Mesodermal cell (in vitro differentiated cells): Measurements from ENCODE around the gene IFI16.
"Not testable (repeated sequence)": the region's sequence is repeated elsewhere in the genome, so short reads cannot be mapped to it uniquely, and the experiment has no call there.

Experiments
- H3K27ac ChIP-seq: 2 replicates; pipeline ENCODE4 v1.7.0; 2013; ENCODE audit warnings: mild to moderate bottlenecking, low read depth, low read length, moderate library complexity; ENCODE audit not compliant: severe bottlenecking
- H3K36me3 ChIP-seq: 2 replicates; pipeline ENCODE4 v1.7.1; 2013; ENCODE audit warnings: mild to moderate bottlenecking, low read length, moderate library complexity; ENCODE audit not compliant: control insufficient read depth, insufficient read depth
- H3K4me1 ChIP-seq: one replicate; pipeline ENCODE4 v1.7.1; 2013; ENCODE audit warnings: mild to moderate bottlenecking, low read length; ENCODE audit not compliant: insufficient read depth, control insufficient read depth, poor library complexity, severe bottlenecking
- H3K4me3 ChIP-seq: 2 replicates; pipeline ENCODE4 v1.7.0; 2013; ENCODE audit warnings: low read length, control low read depth, mild to moderate bottlenecking; ENCODE audit not compliant: insufficient read depth, poor library complexity, severe bottlenecking; ENCODE audit errors: extremely low read depth
- H3K9me3 ChIP-seq: 2 replicates; pipeline ENCODE4 v1.7.1; 2013; ENCODE audit warnings: mild to moderate bottlenecking, low read length, moderate library complexity; ENCODE audit not compliant: control insufficient read depth
- WGBS, 2 experiments: methylation state at CpG; one replicate each; pipeline ENCODE4 v1.1.5; 2013; ENCODE audit warnings: missing lambda C conversion rate in 2 of 2; ENCODE audit not compliant: insufficient coverage in 2 of 2; 5-methylcytosine and 5-hydroxymethylcytosine counted together

IFI16 gene

DNA sequence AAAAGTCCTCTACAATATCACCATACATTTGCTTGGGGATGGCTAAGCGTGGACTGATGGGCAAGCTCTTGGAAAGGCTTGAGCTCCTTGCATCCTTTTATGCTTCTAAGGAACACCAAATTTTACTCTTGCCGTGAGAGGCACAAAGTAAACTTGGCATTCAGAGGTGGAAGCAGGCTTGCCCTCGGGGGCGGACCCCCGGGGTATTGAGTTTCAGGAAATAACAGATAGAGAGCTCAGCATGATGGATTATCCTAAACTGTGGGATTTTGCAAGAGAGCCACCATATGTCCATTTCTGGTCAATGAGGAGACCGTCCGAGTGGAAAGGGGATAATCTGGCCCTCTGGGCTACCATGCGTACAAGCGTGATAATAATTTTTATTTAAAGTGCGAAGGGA, 14.0 kb downstream of the IFI16 start:
- Histone ChIP-seq H3K4me1 (no peaks in the 10 kb centered on the region), H3K4me3 (no peak overlapping the region), H3K27ac (no peak overlapping the region), H3K36me3 (peaks cover 23% of the 10 kb centered on the region), H3K9me3 (no peaks in the 10 kb centered on the region)
- 84 to 91% methylated on average over 6 to 9 of the region's 10 CpGs for WGBS, 2 experiments

DNA sequence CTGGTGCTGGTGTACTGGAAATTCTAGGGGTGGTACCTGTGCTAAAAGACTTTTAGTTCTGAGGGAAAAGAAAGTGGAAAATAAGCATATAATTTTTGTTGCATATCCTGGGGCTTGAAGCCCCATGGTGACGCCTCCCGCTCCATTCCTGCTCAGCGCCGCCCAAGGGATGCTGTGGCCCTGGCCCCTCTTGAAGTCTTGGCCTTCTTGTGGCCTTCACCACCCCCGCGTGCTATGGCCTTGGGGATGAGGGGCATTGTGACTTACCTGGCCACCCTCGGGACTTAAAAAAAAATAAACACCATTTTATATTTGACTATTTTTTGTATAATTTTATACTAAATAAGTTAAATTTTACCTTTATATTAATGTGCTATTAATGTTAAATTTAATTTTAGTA, 15.3 kb downstream of the IFI16 start:
- Histone ChIP-seq H3K4me3 (no peak overlapping the region), H3K36me3 (peaks cover 16% of the 10 kb centered on the region), H3K4me1 (no peaks in the 10 kb centered on the region), H3K27ac (no peak overlapping the region), H3K9me3 (no peaks in the 10 kb centered on the region)
- WGBS, 2 experiments = 90 to 100% methylated on average over 2 to 4 of the region's 7 CpGs

DNA sequence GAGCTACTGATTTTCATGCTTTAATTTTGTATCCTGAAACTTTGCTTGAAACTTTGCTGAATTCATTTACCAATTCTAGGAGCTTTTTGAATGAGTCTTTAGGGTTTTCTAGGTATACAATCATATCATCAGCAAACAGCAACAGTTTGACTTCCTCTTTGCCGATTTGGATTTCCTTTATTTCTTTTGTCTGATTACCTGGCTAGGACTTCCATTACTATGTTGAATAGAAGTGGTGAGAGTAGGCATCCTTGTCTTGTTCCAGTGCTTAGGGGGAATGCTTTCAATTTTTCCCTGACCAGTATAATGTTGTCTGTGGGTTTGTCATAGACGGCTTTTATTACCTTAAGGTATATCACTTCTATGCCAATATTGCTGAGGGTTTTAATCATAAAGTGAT, 17.1 kb downstream of the IFI16 start:
- not testable (repeated sequence) for H3K27ac ChIP-seq, H3K4me3 ChIP-seq, H3K4me1 ChIP-seq, H3K9me3 ChIP-seq
- WGBS, 2 experiments = no CpG with 5 or more reads among the region's 2 CpGs
- H3K36me3 ChIP-seq = peaks cover 20% of the 10 kb centered on the region

DNA sequence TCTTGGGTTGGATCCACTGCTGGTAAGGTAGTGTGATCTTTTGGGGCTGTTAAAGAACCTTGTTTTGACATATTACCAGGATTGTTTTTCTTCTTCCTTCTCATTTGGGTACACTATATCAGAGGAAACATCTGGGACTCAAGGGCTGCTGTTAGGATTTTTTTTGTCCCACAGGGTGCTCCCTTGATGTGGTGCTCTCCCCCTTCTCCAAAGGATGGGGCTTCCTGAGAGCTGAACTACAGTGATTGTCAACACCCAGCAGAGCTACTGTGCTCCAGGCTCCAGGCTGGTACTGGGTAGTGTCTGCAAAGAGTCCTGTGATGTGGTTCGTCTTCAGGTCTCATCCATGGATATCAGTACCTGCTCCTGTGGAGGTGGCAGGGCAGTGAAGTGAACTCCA, 20.6 kb downstream of the IFI16 start:
- H3K4me1 ChIP-seq = no peaks in the 10 kb centered on the region
- WGBS, 2 experiments = 88 to 91% methylated on average over 1 of the region's 1 CpG
- no peak overlapping the region for H3K4me3 ChIP-seq
- H3K9me3 ChIP-seq = no peaks in the 10 kb centered on the region
- no peak overlapping the region for H3K27ac ChIP-seq
- peaks cover 44% of the 10 kb centered on the region for H3K36me3 ChIP-seq

DNA sequence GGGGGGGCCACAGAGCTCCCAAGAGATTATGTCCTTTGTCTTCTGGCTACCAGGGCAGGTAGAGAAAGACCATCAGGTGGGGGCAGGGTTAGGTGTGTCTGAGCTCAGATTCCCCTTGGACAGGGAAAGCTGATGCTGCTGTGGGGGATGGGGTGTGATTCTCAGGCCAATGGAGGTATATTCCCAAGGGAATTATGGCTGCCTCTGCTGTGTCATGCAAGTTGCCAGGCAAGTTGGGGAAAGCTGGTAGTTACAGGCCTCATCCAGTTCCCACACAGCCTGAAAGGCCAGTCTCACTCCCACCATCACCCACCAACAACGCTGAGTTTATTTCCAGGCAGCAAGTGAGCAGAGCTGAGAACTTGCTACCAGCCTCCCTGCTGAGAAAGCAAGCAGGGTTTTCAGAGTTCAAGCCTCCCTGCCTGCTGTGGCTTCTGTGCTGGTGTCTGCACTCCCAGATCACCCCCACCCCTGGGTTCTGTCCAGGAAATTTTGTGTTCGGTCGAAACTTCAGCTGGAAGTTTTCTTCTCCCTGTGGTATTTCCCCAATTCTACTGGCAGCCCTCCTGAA, 21.3 kb downstream of the IFI16 start:
- H3K4me3 ChIP-seq = no peak overlapping the region
- peaks cover 47% of the 10 kb centered on the region for H3K36me3 ChIP-seq
- H3K9me3 ChIP-seq = no peaks in the 10 kb centered on the region
- no peaks in the 10 kb centered on the region for H3K4me1 ChIP-seq
- 87 to 90% methylated on average over 2 to 3 of the region's 3 CpGs for WGBS, 2 experiments
- no peak overlapping the region for H3K27ac ChIP-seq

DNA sequence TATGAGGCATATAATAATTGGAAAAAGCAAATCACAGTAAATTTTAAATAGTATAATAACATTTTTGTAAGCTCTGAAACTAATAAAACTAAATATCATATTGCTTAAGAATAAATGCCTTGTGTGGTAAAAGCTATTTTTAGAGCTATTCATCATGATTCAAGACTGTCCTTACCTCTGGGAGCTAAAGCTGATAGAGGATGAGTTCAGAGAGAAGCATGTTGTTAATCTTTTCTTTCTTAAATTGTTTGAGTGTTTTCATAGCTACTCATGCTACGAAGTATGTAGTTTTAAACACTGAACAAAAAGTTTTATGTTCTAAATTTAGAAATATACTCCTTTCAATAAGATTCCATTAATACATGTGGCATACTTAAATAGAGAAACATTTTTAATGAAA, 30.5 kb downstream of the IFI16 start:
- H3K4me3 ChIP-seq = no peak overlapping the region
- H3K9me3 ChIP-seq = no peaks in the 10 kb centered on the region
- H3K4me1 ChIP-seq = no peaks in the 10 kb centered on the region
- H3K27ac ChIP-seq = no peak overlapping the region
- no CpG with 5 or more reads among the region's 1 CpG for WGBS, 2 experiments
- H3K36me3 ChIP-seq = peaks cover 33% of the 10 kb centered on the region

DNA sequence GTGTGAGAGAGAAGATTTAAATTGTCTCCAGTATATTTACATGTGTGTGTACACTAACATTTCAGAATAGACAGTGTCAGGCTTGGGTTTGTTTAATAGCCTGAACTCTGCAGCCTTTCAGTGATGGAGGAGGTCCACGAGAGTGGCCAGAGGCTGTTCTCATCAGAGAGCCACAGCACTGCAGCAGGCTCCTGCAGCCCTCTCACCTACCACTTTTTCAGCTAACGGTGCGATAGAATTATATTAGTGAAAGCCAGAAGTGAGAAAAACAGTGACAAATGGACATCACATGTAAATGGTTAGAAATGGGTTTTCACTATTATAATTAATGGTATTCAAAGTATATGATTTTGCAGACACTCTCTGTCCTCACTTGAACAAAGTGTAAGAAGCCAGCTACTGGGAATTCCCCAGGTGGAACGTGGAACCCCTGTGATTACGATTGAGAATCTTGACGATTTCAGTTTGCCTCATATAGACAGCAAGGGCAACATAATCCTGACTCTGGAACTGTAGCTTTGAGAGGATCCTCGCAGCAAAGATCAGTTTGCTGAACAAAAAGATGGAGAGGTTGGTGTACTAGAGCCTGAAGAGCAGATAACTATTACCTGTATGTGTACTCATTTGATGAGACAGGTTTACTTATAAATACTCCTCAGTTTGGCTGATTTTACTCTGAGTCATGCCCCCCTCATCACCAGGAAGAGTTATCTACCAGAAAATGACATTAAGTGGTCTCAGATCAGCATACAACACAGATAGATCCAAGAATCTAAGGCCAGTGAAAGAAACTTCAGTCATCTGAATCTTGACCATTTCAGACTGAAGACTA, 31.4 kb downstream of the IFI16 start:
- Histone ChIP-seq H3K27ac (no peak overlapping the region), H3K36me3 (peaks cover 29% of the 10 kb centered on the region), H3K9me3 (no peaks in the 10 kb centered on the region), H3K4me3 (no peak overlapping the region), H3K4me1 (no peaks in the 10 kb centered on the region)
- 93 to 98% methylated on average over 3 to 4 of the region's 7 CpGs for WGBS, 2 experiments

DNA sequence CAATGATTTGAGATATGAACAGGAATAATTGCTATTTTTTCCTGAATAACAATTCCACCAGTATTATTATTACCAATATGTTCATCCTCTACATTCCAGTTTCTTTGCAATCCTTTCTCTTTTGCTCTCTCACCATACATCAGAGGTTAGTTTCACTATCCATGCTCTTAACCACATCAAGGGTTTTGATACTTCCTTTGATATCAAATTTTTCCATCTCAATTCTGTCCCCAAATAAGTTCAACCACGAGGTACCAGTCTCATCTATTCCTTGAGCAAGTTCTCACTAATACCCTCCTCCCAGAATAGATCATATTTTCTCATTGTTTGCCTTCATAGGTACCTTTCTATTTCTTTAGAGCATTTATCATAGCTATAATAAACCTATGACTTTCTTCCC, 36.8 kb downstream of the IFI16 start:
- H3K27ac ChIP-seq = not testable (repeated sequence)
- peaks cover 26% of the 10 kb centered on the region for H3K36me3 ChIP-seq
- WGBS, 2 experiments = 100% methylated on average over 1 of the region's 1 CpG; no CpG with 5 or more reads in 1 of the 2 experiments

DNA sequence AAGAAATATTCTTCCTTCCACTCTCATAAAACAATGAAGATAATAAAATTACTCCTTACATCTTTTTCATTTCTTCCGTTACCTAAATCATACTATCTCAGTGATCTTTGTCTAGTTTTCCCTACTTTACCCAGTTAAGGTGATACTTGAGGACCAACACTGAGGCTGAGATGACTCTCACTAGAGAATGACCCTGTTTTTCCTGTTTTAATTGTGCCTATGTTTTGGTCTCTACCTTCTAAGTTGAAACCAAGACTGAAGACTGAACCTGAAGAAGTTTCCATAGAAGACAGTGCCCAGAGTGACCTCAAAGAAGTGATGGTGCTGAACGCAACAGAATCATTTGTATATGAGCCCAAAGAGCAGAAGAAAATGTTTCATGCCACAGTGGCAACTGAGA, 41.7 kb downstream of the IFI16 start:
- no peak overlapping the region for H3K27ac ChIP-seq
- H3K9me3 ChIP-seq = no peaks in the 10 kb centered on the region
- no peak overlapping the region for H3K4me3 ChIP-seq
- 95 to 100% methylated on average over 2 of the region's 2 CpGs for WGBS, 2 experiments
- H3K4me1 ChIP-seq = no peaks in the 10 kb centered on the region
- H3K36me3 ChIP-seq = peaks cover 48% of the 10 kb centered on the region

More for the DNA sequence above, 36.8 kb downstream of the IFI16 start:
- H3K4me1 ChIP-seq, H3K9me3 ChIP-seq, H3K4me3 ChIP-seq: not testable (repeated sequence)

DNA sequence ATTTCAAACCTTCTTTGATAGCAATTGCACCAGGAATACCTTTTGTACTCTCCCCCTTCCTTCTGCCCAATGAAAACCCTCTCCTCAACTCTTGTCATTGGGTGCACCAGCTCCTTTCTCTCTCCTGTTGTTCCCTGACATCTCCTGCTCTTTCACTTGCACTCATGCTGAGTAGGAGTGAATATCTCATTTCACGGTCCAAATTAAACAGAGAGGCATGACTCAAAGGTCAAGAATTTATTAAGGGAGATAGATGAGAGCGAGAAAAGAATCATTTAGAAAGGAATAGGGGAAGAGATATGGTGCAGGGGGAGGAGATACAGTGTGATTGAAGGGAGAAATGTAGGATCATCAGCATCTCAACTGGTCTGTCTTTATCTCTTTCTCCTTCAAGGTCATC, 44.7 kb downstream of the IFI16 start:
- H3K4me1 ChIP-seq = no peaks in the 10 kb centered on the region
- no peaks in the 10 kb centered on the region for H3K9me3 ChIP-seq
- H3K4me3 ChIP-seq = no peak overlapping the region
- 65 to 78% methylated on average over 2 of the region's 2 CpGs for WGBS, 2 experiments
- H3K36me3 ChIP-seq = peaks cover 40% of the 10 kb centered on the region
- no peak overlapping the region for H3K27ac ChIP-seq

DNA sequence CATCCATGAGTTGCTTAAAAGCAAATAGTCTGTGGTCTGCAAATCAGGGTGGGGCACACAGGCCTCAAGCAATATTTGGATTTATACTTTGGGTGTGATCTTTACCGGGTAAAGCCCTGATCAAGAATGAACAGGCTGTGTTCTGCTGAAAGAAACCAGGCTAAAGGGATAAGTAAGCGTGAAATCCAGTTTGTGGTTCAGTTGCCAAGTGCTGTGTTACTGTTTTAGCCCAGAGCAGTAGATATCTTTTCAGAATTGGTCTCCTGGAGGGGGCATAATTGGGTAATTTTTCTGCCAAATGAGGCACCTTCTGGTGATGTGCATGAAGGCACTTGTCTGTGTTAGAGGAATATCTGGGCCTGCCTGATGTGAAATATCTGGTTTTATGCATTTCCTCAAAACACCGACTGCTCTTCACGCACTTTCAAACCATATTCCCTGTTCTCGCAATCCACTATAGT, 45.5 kb downstream of the IFI16 start:
- H3K4me1 ChIP-seq = no peaks in the 10 kb centered on the region
- H3K9me3 ChIP-seq = no peaks in the 10 kb centered on the region
- peaks cover 39% of the 10 kb centered on the region for H3K36me3 ChIP-seq
- no peak overlapping the region for H3K27ac ChIP-seq
- no peak overlapping the region for H3K4me3 ChIP-seq
- WGBS, 2 experiments = 88 to 100% methylated on average over 2 to 4 of the region's 5 CpGs
